ENCODE measurements around the gene SLC10A3.

The SLC10A3 gene
- 25.7 reads per million, percentile 52 among the genes with 10 or more reads in this experiment for total RNA-seq

GRCh38 chrX:154490414-154491083 lies at the start of gene SLC10A3:
Gene SLC10A3, minus strand, starts transcription at chrX:154490629. Its CDS starts 1,689 bp downstream, at chrX:154488940.
- peak; percentile 80 for DNase-seq

- no peak for DNase-seq
Measured at GRCh38 chrX:154539077-154539476, 48.6 kb upstream of the SLC10A3 start.

- no peak for DNase-seq
Measured at GRCh38 chrX:154535892-154536291, 45.5 kb upstream of the SLC10A3 start.

- peak; percentile 91 for DNase-seq
Measured at GRCh38 chrX:154534526-154535322, 44.3 kb upstream of the SLC10A3 start.

GRCh38 chrX:154532690-154533089 lies 42.3 kb upstream of the SLC10A3 start:
- DNase-seq: no peak

- DNase-seq: no peak
Measured at GRCh38 chrX:154531626-154532025, 41.2 kb upstream of the SLC10A3 start.

GRCh38 chrX:154530286-154530685 lies 39.9 kb upstream of the SLC10A3 start:
- no peak for DNase-seq

- no peak for DNase-seq
Measured at GRCh38 chrX:154529206-154529612, 38.8 kb upstream of the SLC10A3 start.

- peak; percentile 33 for DNase-seq
Measured at GRCh38 chrX:154526901-154527675, 36.7 kb upstream of the SLC10A3 start.

- DNase-seq: no peak
Measured at GRCh38 chrX:154525606-154526490, 35.4 kb upstream of the SLC10A3 start.

- DNase-seq: no peak
Measured at GRCh38 chrX:154519389-154519788, 29.0 kb upstream of the SLC10A3 start.

- DNase-seq: no peak
Measured at GRCh38 chrX:154517101-154517781, 26.8 kb upstream of the SLC10A3 start.

GRCh38 chrX:154516656-154517100 lies 26.2 kb upstream of the SLC10A3 start:
- no peak for DNase-seq

GRCh38 chrX:154515966-154516655 lies 25.7 kb upstream of the SLC10A3 start, which contains the start of gene FAM3A:
Gene FAM3A, minus strand, starts transcription at chrX:154516232. Its CDS starts 460 bp downstream, at chrX:154515772.
- DNase-seq: peak; percentile 88

GRCh38 chrX:154515090-154515965 lies 24.9 kb upstream of the SLC10A3 start:
- no peak for DNase-seq

- DNase-seq: no peak
Measured at GRCh38 chrX:154513716-154514115, 23.3 kb upstream of the SLC10A3 start.

GRCh38 chrX:154512879-154513553 lies 22.6 kb upstream of the SLC10A3 start:
- no peak for DNase-seq

GRCh38 chrX:154511761-154512160 lies 21.3 kb upstream of the SLC10A3 start:
- DNase-seq: no peak

- no peak for DNase-seq
Measured at GRCh38 chrX:154509455-154509854, 19.0 kb upstream of the SLC10A3 start.

Data from effector CD4-positive, alpha-beta T cell (primary cell).